ENCODE measurements around the gene SCAMP2. TPM values are rescaled to one million over a fixed set of nuclear protein-coding genes. Genes with fewer than 3 reads are reported as not detected.

SCAMP2 gene
- total RNA-seq, 4 donors from 2014 or later, result 46.3 to 122 (median 74.3) TPM

DNA sequence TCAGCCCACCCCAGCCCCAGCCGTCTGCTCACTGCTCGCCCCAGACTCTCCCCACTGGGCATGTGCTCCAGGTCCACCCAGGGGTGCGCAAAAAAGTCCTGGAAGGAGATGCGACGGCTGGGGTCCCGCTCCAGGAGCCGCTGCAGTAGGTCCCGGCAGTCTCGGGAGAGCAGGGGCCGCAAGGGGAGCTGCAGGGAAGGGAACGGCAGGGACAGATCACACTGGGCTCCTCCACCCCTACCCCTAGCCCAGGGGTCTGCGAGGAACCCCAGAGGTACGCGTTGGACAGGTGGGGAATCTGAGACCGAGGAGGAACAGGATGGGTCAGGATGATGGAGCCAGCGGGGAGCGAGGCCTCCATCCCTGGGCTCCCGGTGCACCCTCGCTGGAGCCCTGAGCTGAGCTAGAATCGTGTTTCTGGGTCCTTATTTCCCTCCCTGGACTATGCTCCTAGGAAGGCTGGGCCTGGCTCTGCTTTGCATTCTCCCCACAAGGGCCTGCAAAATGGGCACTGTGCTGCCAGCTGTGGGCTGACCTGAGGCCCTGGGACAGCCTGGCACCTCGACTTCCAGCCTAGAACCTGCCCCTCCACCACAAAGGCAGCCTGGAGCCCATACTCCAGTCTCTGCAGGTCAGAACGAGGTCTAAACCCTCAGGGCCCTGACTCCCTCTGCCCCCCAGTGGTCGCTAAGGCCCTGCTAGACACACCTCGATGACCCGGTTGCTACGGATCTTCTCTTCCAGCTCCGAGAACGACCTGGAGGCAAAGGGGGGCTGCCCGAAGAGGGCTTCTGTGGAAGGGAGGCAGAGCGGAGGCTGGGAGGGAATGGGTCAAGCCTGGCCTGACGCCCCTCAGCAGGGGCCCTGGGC lies 33.4 kb downstream of the SCAMP2 start:
- no peaks in the 10 kb centered on the region for H3K27me3 ChIP-seq
- peaks cover 0 to 16% of the 10 kb centered on the region in 2 donors for H3K4me1 ChIP-seq
- H3K36me3 ChIP-seq, result peaks cover 0 to 26% of the 10 kb centered on the region in 2 donors
- no peaks in the 10 kb centered on the region for H3K9me3 ChIP-seq
- no peak overlapping the region for H3K4me3 ChIP-seq
- in situ Hi-C loops (cut with MboI; ENCODE audit: low sequenced_read_pairs in 4 of 4), result loop anchor here in 1 of 4 donors (5.0 kb wide), 1 partner anchor 62 kb away; no protein-coding TSS in a partner anchor
- DNase-seq (no peak), ATAC-seq (no peak)
- intact Hi-C loops (cut with DNase I; ENCODE audit: low total_unique reads), result loop anchor here (5.0 kb wide), 1 partner anchor 57 kb away; the partner anchor contains the start of gene CSK
- no peak for TF ChIP-seq POLR2A (IDR thresholded peaks at IDR 0.05)
- TF ChIP-seq, protein P1, sequence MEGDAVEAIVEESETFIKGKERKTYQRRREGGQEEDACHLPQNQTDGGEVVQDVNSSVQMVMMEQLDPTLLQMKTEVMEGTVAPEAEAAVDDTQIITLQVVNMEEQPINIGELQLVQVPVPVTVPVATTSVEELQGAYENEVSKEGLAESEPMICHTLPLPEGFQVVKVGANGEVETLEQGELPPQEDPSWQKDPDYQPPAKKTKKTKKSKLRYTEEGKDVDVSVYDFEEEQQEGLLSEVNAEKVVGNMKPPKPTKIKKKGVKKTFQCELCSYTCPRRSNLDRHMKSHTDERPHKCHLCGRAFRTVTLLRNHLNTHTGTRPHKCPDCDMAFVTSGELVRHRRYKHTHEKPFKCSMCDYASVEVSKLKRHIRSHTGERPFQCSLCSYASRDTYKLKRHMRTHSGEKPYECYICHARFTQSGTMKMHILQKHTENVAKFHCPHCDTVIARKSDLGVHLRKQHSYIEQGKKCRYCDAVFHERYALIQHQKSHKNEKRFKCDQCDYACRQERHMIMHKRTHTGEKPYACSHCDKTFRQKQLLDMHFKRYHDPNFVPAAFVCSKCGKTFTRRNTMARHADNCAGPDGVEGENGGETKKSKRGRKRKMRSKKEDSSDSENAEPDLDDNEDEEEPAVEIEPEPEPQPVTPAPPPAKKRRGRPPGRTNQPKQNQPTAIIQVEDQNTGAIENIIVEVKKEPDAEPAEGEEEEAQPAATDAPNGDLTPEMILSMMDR (IDR thresholded peaks at IDR 0.05 in 4 of 5, conservative IDR thresholded peaks at IDR 0.05 in 1 of 5), result no peak
- H3K27ac ChIP-seq, result no peak overlapping the region

DNA sequence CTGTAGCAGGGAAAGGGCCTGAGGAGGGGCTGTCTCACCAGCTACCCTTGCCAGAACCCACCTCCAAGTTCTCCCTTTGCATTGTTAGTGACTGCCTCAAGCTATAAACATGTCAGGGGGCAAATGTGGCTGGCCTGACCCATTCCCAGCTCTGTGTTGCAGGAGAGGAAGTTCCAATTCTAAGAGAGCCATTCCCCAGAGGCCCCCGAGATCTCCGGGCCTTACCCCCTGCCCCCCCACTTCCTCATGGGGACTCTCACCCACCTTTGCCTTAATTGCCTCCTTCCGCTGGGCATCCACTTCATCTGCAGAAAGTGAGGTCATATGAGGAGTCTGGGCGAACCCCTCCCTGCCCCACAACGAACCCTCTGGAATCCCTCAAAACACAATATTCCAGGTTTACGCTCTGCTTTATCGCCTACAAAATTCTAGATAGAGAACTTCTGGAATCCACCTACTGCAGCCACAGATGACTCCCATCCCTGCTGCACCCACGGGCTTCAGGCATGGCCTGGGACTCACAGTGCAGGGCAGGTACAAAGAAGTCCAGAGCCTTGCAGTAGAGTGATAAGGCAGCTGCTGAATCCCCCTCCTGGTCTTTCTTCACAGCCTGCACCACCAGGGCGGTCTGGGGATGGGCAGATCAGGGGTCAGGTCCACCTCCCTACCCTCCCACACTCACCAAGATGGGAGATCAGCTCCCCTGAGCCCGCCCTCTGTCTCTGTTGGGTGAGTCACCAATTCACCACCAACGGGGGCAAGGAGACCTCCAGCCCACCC lies 34.2 kb downstream of the SCAMP2 start:
- H3K36me3 ChIP-seq, result peaks cover 0 to 26% of the 10 kb centered on the region in 2 donors
- no peak for TF ChIP-seq POLR2A (IDR thresholded peaks at IDR 0.05)
- TF ChIP-seq, protein P1 (IDR thresholded peaks at IDR 0.05 in 4 of 5, conservative IDR thresholded peaks at IDR 0.05 in 1 of 5), result no peak
- no peak for DNase-seq
- no peaks in the 10 kb centered on the region for H3K9me3 ChIP-seq
- ATAC-seq, result no peak
- no peak overlapping the region for H3K4me3 ChIP-seq
- H3K27me3 ChIP-seq, result no peaks in the 10 kb centered on the region
- intact Hi-C loops (cut with DNase I; ENCODE audit: low total_unique reads) (no loop called here), in situ Hi-C loops (cut with MboI; ENCODE audit: low sequenced_read_pairs in 4 of 4) (no loop called here)
- peaks cover 0 to 16% of the 10 kb centered on the region in 2 donors for H3K4me1 ChIP-seq
- no peak overlapping the region for H3K27ac ChIP-seq

DNA sequence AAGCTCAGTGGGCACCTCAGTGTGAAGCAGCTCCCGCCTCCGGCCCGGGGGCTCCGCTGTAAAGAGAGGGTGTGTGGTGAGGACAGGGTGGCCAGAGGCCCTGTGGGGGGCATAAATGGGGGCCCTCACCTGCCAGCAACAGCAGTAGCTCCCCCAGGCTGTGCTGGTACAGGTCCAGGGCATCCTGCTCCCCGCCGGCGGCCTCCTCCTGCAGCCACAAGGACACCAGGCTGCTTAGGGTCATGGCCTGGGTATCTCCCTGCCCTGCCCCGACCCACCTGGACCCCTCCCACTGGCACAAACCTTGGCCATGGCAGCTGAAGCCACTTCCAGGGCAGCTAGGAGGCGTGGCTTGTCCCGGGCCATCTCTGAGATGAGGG lies 35.0 kb downstream of the SCAMP2 start:
- in situ Hi-C loops (cut with MboI; ENCODE audit: low sequenced_read_pairs in 4 of 4), result no loop called here
- Histone ChIP-seq H3K27ac (no peak overlapping the region), H3K4me1 (peaks cover 0 to 10% of the 10 kb centered on the region in 2 donors), H3K9me3 (no peaks in the 10 kb centered on the region), H3K27me3 (no peaks in the 10 kb centered on the region), H3K4me3 (no peak overlapping the region), H3K36me3 (peaks cover 0 to 26% of the 10 kb centered on the region in 2 donors)
- no peak for DNase-seq
- TF ChIP-seq POLR2A (IDR thresholded peaks at IDR 0.05), result no peak
- TF ChIP-seq, protein P1 (IDR thresholded peaks at IDR 0.05 in 4 of 5, conservative IDR thresholded peaks at IDR 0.05 in 1 of 5), result no peak
- intact Hi-C loops (cut with DNase I; ENCODE audit: low total_unique reads), result no loop called here
- ATAC-seq, result no peak

DNA sequence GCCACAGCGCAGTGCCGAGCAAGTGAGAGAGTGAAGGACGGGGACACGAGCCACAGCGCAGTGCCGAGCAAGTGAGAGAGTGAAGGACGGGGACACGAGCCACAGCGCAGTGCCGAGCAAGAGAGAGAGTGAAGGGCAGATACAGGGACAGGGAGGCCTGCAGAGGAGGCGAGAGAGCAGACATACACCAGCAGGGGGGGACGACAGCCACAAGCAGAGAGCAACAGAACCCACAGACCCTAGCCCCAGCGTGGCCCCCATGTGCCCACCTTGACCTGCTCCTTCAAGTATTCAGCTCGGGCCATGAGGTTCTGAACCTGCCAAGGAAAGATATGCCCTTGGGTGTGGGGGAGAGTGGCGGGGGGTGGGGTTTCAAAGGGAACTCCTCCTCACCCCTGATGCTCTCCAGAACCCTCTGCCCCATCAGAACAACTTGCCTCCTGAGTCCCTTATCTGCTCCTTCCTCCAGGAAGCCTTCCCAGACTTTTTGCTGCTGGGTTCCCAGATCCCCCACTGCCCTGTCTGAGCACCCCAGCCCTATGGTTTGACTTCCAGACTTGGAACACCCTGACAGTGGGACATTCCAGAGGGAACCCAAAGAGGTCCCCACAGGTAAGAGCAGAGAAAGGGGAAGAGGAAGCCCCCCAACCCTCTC lies 35.6 kb downstream of the SCAMP2 start:
- DNase-seq, result no peak
- intact Hi-C loops (cut with DNase I; ENCODE audit: low total_unique reads) (no loop called here), in situ Hi-C loops (cut with MboI; ENCODE audit: low sequenced_read_pairs in 4 of 4) (no loop called here)
- H3K9me3 ChIP-seq, result no peaks in the 10 kb centered on the region
- H3K4me1 ChIP-seq, result peaks cover under 1 to 10% of the 10 kb centered on the region in 2 donors
- H3K36me3 ChIP-seq, result peaks cover 0 to 26% of the 10 kb centered on the region in 2 donors
- ATAC-seq, result no peak
- no peaks in the 10 kb centered on the region for H3K27me3 ChIP-seq
- no peak overlapping the region for H3K27ac ChIP-seq
- H3K4me3 ChIP-seq, result no peak overlapping the region
- TF ChIP-seq POLR2A (IDR thresholded peaks at IDR 0.05), result no peak
- TF ChIP-seq, protein P1 (IDR thresholded peaks at IDR 0.05 in 4 of 5, conservative IDR thresholded peaks at IDR 0.05 in 1 of 5), result no peak

Measured in gastrocnemius medialis (tissue), 4 donors.